Bone marrow (tissue), 2 donors: ENCODE measurements around the gene PDLIM4.

Experiments
- DNase-seq, 2 donors: peaks; one replicate each; lab custom pipeline; 2025; lab: John Stamatoyannopoulos, UW

PDLIM4 gene

DNA sequence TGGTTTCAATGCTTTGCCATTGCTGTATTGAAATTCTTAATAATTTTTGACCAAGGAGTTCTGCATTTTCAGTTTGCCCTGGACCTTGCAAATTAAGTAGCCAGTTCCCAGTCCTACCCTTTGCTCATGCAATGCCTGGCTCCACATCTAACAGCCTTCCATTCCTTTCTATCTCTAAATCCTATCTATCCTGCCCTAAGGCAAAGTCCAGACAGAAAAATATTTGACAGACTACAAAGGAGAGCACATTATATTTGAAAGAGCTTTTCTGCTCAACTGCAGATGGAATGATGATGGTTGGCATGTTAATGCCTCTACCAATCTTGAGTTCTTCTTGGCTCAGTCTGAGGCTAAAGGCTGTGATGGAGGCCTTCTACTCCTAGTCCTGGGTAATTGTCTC lies 52.2 kb downstream of the PDLIM4 start:
- no peak for DNase-seq

DNA sequence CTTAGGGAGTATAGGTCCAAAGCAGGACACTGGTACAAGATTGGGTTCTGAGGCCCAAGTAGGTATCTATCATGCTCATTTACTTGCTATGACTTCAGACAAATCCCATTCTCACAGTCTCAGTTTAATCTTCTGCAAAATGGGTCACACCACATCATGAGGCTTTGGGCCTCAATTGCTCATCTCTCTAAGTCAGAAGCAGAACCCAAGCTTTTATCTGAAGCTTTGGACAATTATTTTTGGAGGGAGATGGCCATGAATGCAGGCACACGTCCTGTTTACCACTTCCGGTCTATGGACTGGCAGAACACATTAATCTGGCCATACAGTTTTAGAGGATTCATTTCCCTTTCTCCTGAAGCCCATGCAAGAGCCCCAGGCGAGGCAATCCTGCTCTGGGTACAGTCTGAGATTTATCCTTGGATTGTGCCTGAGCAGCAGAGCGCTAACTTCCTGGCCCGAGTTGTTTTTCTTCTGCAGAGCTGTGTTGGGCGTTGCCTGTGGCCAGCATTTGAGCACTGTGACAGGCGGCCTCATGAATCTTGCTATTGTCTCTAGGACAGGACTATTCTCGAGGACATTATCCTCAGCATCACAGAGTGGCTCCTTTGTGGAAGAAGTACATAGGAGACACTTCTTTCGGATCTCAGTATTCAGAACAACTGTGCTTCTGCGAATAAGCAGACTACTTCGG lies 52.8 kb downstream of the PDLIM4 start:
- no peak for DNase-seq

DNA sequence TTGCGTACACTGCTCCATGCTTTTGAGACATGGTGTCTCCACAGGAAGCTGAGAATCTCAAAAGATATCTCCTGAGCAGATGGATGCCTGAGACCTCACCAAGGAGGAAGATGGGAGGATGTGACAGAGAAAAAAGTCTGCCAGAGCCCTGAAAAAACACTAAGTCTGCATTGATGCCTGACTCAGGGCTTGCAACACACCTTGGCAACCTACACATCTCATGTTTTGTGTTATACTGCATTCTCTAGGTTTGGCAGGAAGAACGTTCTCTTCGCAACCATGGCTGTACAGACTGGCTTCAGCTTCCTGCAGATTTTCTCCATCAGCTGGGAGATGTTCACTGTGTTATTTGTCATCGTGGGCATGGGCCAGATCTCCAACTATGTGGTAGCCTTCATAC lies 55.9 kb downstream of the PDLIM4 start:
- DNase-seq, result no peak

DNA sequence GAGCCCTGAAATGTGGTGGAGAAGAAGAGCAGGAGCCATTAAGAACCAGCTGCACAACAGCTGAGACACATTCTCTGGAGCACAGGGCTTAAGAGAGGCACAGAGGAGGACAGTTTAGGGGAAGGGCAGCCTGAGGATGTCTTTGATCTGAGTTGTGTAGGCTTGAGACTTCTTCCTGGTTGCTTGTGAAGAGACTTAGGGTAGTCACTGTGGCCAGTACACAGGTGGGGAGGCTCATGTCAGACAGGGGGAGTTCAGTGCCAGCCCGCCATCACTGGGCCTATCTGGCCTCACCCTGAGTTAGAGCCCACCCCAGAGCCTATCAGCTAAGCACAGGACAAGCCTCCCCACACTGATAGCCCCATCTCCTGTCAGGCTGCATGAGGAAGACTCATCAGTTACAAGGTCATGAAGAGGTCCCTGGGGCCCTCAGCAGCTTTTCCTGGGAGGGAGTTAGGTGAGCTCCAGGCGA lies 56.5 kb downstream of the PDLIM4 start:
- no peak for DNase-seq

DNA sequence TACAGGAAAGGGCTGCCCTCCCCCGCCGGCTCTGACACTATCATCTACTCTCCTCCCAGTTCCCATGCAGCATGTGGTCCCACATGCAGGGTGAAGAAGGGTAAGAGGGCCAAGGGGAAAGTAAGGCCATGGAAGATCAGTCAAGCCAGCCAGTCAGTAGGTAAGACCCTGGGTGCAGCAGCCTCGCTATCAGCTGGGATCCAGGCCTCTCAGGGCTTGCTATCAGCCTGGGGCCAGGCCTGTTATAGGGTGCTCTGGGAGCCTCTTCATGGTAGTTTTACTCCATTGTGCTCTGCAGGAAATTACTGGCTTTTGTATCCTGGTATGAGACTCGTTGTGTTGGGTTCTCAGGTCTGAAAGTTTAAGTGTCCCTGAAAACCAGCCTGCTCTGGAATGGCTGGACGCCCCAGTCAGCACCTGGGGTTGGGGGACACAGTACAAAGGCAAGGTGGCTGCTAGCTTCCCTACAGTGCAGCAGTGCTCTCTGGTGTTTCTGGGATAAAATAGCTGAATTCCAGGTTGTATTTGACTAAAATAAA lies 58.1 kb downstream of the PDLIM4 start:
- no peak for DNase-seq

DNA sequence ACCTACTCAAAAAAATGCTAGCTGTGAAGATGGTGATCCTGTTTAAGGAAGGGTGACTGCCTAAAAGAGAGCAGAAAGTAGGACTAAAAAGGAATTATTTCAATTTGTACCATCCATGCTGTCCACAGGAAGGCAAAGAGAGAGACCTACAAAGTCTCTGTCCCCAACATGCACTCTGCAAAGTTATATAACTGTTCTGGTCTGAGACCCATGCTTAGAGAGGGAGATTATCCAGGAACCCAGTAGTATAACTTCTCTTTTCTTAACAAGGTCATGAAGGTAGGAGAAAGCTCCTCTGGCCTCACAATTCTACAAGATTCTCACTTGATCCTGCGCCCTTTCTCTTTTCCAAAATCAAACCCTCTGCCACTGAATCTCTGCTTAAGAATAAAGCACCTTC lies 62.5 kb downstream of the PDLIM4 start:
- DNase-seq, result no peak

DNA sequence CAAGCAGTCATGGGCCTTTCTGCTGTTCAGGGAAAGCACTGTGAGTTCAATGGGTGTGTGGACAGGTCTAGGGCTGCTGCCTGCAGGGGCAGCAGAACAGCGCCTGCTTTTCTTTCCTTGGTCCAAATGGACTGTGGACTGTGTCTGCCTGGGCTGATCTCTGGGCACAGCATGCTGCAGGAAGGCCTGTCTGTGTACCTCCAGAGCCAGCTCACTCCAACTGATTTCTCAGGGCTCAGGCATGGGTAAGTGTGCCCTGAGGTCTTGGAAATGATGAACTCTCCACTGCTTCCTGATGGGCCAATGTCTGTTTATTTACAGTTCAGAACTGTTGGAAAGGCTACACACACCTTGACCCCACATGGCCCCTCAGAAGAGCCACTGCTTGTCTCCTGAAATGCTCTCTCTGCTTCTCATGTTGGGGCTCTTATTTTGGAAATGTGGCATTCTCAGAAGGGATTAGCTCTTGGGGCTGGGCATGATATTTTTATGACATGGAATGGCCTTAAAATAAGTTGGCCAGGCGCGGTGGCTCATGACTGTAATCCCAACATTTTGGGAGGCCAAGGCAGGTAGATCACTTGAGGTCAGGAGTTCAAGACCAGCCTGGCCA lies 63.7 kb downstream of the PDLIM4 start:
- no peak for DNase-seq

DNA sequence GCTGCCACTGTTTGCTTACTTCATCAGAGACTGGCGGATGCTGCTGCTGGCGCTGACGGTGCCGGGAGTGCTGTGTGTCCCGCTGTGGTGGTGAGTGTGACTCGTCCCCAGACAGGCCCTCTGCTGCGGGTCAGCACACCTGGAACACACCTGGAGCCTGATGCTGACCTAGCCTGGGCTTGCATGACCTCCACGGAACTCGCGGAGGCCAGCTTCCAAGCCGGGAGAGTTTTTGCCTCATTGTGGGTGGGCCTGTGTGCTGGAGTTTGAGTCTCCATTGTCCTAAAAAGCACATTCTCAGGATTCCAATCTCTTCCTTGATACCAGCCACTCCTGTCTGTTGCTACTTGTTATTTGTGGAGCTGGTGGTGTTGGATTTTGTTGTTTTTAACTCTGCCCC lies 64.8 kb downstream of the PDLIM4 start:
- DNase-seq, result no peak
